OCI-LY1 (cell line): ENCODE results near the gene LIMK2.

Experiments
- CTCF ChIP-seq: fragments of 200-600 bp; sonication (generic), shearing (Covaris generic); IDR thresholded peaks from 2 replicates; pipeline ENCODE4 v1.5.1; 2017; ENCODE audit warnings: mild to moderate bottlenecking, antibody characterized with exemption, low read length, moderate library complexity, mixed read lengths
- EZH2 ChIP-seq: fragments of 200-600 bp; sonication (generic), shearing (Covaris generic); IDR thresholded peaks from 2 replicates; pipeline ENCODE4 v1.8.0; 2017; ENCODE audit warnings: borderline replicate concordance, mixed run types, mild to moderate bottlenecking, antibody characterized with exemption, low read length, moderate library complexity, mixed read lengths

GRCh38 chr22:31192513-31192912, 19.6 kb upstream of the LIMK2 start:
- no peak for TF ChIP-seq CTCF
- TF ChIP-seq EZH2 = no peak
